ENCODE measurements around the gene PPP1R13B.

PPP1R13B gene

GRCh38 chr14:103884854-103885253 lies 37.5 kb upstream of the PPP1R13B start:
- H3K27me3 Mint-ChIP-seq = no peaks in the 10 kb centered on the region
- no peaks in the 10 kb centered on the region for H3K36me3 Mint-ChIP-seq
- no peak overlapping the region for H3K27ac Mint-ChIP-seq
- H3K4me3 Mint-ChIP-seq = no peak overlapping the region
- no peaks in the 10 kb centered on the region for H3K9me3 Mint-ChIP-seq
- H3K4me1 Mint-ChIP-seq = peaks cover 12% of the 10 kb centered on the region

- Mint-ChIP-seq H3K9me3 (no peaks in the 10 kb centered on the region), H3K27me3 (no peaks in the 10 kb centered on the region), H3K36me3 (no peaks in the 10 kb centered on the region), H3K27ac (no peak overlapping the region), H3K4me1 (peaks cover 19% of the 10 kb centered on the region), H3K4me3 (no peak overlapping the region)
Observed at GRCh38 chr14:103883263-103883523, 35.8 kb upstream of the PPP1R13B start.

- Mint-ChIP-seq H3K36me3 (no peaks in the 10 kb centered on the region), H3K9me3 (no peaks in the 10 kb centered on the region), H3K27me3 (no peaks in the 10 kb centered on the region), H3K4me3 (no peak overlapping the region), H3K4me1 (peaks cover 19% of the 10 kb centered on the region), H3K27ac (no peak overlapping the region)
Observed at GRCh38 chr14:103882503-103883262, 35.3 kb upstream of the PPP1R13B start.

GRCh38 chr14:103881268-103882201 lies 34.2 kb upstream of the PPP1R13B start:
- Mint-ChIP-seq H3K9me3 (no peaks in the 10 kb centered on the region), H3K4me1 (peaks cover 19% of the 10 kb centered on the region), H3K27ac (no peak overlapping the region), H3K27me3 (no peaks in the 10 kb centered on the region), H3K36me3 (no peaks in the 10 kb centered on the region), H3K4me3 (peak overlapping the region; percentile 57)

GRCh38 chr14:103880348-103881267 lies 33.2 kb upstream of the PPP1R13B start:
- Mint-ChIP-seq H3K27me3 (no peaks in the 10 kb centered on the region), H3K9me3 (no peaks in the 10 kb centered on the region), H3K36me3 (no peaks in the 10 kb centered on the region), H3K4me1 (peaks cover 19% of the 10 kb centered on the region), H3K4me3 (peak overlapping the region; percentile 68), H3K27ac (no peak overlapping the region)

- no peaks in the 10 kb centered on the region for H3K36me3 Mint-ChIP-seq
- peaks cover 24% of the 10 kb centered on the region for H3K4me1 Mint-ChIP-seq
- peak overlapping the region; percentile 68 for H3K4me3 Mint-ChIP-seq
- H3K27me3 Mint-ChIP-seq = no peaks in the 10 kb centered on the region
- H3K27ac Mint-ChIP-seq = peak overlapping the region; percentile 80
- H3K9me3 Mint-ChIP-seq = no peaks in the 10 kb centered on the region
Observed at GRCh38 chr14:103879570-103880347, 32.4 kb upstream of the PPP1R13B start.

GRCh38 chr14:103879118-103879569 lies 31.8 kb upstream of the PPP1R13B start:
- Mint-ChIP-seq H3K27ac (peak overlapping the region; percentile 80), H3K27me3 (no peaks in the 10 kb centered on the region), H3K9me3 (no peaks in the 10 kb centered on the region), H3K4me1 (peaks cover 30% of the 10 kb centered on the region), H3K4me3 (peak overlapping the region; percentile 68), H3K36me3 (no peaks in the 10 kb centered on the region)

GRCh38 chr14:103878180-103878579 lies 30.8 kb upstream of the PPP1R13B start:
- Mint-ChIP-seq H3K27ac (no peak overlapping the region), H3K27me3 (no peaks in the 10 kb centered on the region), H3K9me3 (no peaks in the 10 kb centered on the region), H3K4me3 (no peak overlapping the region), H3K4me1 (peaks cover 30% of the 10 kb centered on the region), H3K36me3 (no peaks in the 10 kb centered on the region)

GRCh38 chr14:103875010-103875409 lies 27.6 kb upstream of the PPP1R13B start:
- H3K36me3 Mint-ChIP-seq = no peaks in the 10 kb centered on the region
- peak overlapping the region; percentile 34 for H3K4me3 Mint-ChIP-seq
- H3K9me3 Mint-ChIP-seq = no peaks in the 10 kb centered on the region
- peak overlapping the region; percentile 31 for H3K27ac Mint-ChIP-seq
- H3K4me1 Mint-ChIP-seq = peaks cover 27% of the 10 kb centered on the region
- no peaks in the 10 kb centered on the region for H3K27me3 Mint-ChIP-seq

GRCh38 chr14:103872481-103873113 lies 25.2 kb upstream of the PPP1R13B start:
- Mint-ChIP-seq H3K4me1 (peaks cover 20% of the 10 kb centered on the region), H3K36me3 (no peaks in the 10 kb centered on the region), H3K4me3 (peak overlapping the region; percentile 84), H3K27me3 (no peaks in the 10 kb centered on the region), H3K9me3 (no peaks in the 10 kb centered on the region), H3K27ac (peak overlapping the region; percentile 41)

- Mint-ChIP-seq H3K9me3 (no peaks in the 10 kb centered on the region), H3K27ac (peak overlapping the region; percentile 41), H3K36me3 (no peaks in the 10 kb centered on the region), H3K4me3 (peak overlapping the region; percentile 84), H3K4me1 (peaks cover 20% of the 10 kb centered on the region), H3K27me3 (no peaks in the 10 kb centered on the region)
Observed at GRCh38 chr14:103871596-103872480, 24.5 kb upstream of the PPP1R13B start.

- H3K27ac Mint-ChIP-seq = no peak overlapping the region
- no peaks in the 10 kb centered on the region for H3K36me3 Mint-ChIP-seq
- no peaks in the 10 kb centered on the region for H3K27me3 Mint-ChIP-seq
- H3K4me3 Mint-ChIP-seq = no peak overlapping the region
- H3K4me1 Mint-ChIP-seq = peaks cover 20% of the 10 kb centered on the region
- H3K9me3 Mint-ChIP-seq = no peaks in the 10 kb centered on the region
Observed at GRCh38 chr14:103870891-103871595, 23.7 kb upstream of the PPP1R13B start.
